ENCODE results near the gene DUSP7. TPM values are rescaled to one million over a fixed set of nuclear protein-coding genes. Genes with fewer than 3 reads are reported as not detected.

DUSP7 gene, protein sequence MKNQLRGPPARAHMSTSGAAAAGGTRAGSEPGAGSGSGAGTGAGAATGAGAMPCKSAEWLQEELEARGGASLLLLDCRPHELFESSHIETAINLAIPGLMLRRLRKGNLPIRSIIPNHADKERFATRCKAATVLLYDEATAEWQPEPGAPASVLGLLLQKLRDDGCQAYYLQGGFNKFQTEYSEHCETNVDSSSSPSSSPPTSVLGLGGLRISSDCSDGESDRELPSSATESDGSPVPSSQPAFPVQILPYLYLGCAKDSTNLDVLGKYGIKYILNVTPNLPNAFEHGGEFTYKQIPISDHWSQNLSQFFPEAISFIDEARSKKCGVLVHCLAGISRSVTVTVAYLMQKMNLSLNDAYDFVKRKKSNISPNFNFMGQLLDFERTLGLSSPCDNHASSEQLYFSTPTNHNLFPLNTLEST
- polyA plus RNA-seq (2013, experiment 1 of 2) = 23.1 TPM
- polyA plus RNA-seq (2013, experiment 2 of 2) = 19.8 TPM

DNA sequence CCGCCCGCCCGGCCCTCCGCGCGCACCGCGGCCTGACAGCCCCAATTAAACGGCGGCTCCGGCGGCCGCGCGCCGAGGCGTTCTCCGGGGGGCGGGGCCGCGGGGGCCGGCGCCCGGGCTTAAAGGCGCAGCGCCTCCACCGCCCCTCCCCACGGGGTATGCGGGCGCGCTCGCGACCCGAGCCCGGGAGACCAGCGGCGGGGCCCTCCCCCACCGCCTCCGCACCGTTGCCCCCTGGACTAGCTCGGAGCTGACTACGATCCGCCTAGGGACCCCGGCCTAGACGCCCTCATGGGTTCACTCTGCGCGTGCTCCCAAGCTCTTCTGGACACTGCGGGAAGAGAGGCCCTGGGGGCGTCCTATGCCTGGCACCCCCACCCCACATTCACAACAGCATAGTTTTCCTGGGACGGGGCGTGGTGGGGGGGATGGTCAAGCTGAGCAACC lies at the start of gene DUSP7:
TSS of gene DUSP7 (minus strand) at position 51 of the 447 bp plus-strand sequence. CDS start 205 bp downstream, outside the sequence.
- Histone ChIP-seq H3K27ac (ENCODE audit: low read depth, low read length, severe bottlenecking) (peak within 1 kb of the TSS; percentile 80), H3K4me1 (ENCODE audit: control insufficient read depth, insufficient read depth, low read length, poor library complexity, severe bottlenecking) (peaks cover 29% of the 10 kb centered on the region), H3K9me3 (ENCODE audit: control insufficient read depth, low read length) (no peaks in the 10 kb centered on the region), H3K4me3 (ENCODE audit: extremely low read depth, insufficient read depth, low read length, poor library complexity, severe bottlenecking) (peak within 1 kb of the TSS; percentile 76), H3K36me3 (ENCODE audit: control insufficient read depth, insufficient read depth, low read length) (peaks cover 27% of the 10 kb centered on the region)
- 0% methylated on average over 23 to 37 of the region's 51 CpGs for WGBS, 2 experiments (ENCODE audit: insufficient coverage in 2 of 2)

- Histone ChIP-seq H3K9me3 (ENCODE audit: control insufficient read depth, low read length) (peaks cover 4% of the 10 kb centered on the region), H3K27ac (ENCODE audit: low read depth, low read length, severe bottlenecking) (no peak overlapping the region), H3K4me3 (ENCODE audit: extremely low read depth, insufficient read depth, low read length, poor library complexity, severe bottlenecking) (no peak overlapping the region), H3K36me3 (ENCODE audit: control insufficient read depth, insufficient read depth, low read length) (peaks cover 41% of the 10 kb centered on the region), H3K4me1 (ENCODE audit: control insufficient read depth, insufficient read depth, low read length, poor library complexity, severe bottlenecking) (peaks cover 11% of the 10 kb centered on the region)
- WGBS, 2 experiments (ENCODE audit: insufficient coverage in 2 of 2) = 94 to 95% methylated on average over 8 to 10 of the region's 10 CpGs
Observed at GRCh38 chr3:52104684-52105640, 48.6 kb upstream of the DUSP7 start.

DNA sequence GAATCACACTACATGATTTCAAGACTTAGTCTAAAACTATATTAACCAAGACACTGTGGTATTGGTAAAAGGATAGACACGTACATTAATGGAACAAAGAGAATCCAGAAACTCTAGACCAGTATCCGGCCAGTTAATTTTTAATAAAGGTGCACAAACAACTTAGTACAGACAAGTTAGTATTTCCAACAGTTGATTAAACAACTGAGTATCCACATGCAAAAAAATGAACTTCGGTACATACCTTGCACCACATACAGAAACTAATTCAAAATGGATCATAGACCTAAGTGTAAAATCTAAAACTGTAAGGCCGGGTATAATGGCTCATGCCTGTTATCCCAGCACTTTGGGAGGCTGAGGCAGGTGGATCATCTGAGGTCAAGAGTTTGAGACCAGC lies 46.6 kb upstream of the DUSP7 start:
- Histone ChIP-seq H3K4me3 (ENCODE audit: extremely low read depth, insufficient read depth, low read length, poor library complexity, severe bottlenecking) (no peak overlapping the region), H3K27ac (ENCODE audit: low read depth, low read length, severe bottlenecking) (no peak overlapping the region), H3K9me3 (ENCODE audit: control insufficient read depth, low read length) (peaks cover 4% of the 10 kb centered on the region), H3K4me1 (ENCODE audit: control insufficient read depth, insufficient read depth, low read length, poor library complexity, severe bottlenecking) (peaks cover 7% of the 10 kb centered on the region), H3K36me3 (ENCODE audit: control insufficient read depth, insufficient read depth, low read length) (peaks cover 42% of the 10 kb centered on the region)
- WGBS, 2 experiments (ENCODE audit: insufficient coverage in 2 of 2) = 92 to 100% methylated on average over 1 to 2 of the region's 4 CpGs

GRCh38 chr3:52099001-52099401 lies 42.6 kb upstream of the DUSP7 start:
- whole genome bisulfite sequencing, 2 experiments (ENCODE audit: insufficient coverage in 2 of 2) = 96% methylated on average over 3 of the region's 3 CpGs; no CpG with 5 or more reads in 1 of the 2 experiments
- Histone ChIP-seq H3K4me3 (ENCODE audit: extremely low read depth, insufficient read depth, low read length, poor library complexity, severe bottlenecking) (no peak overlapping the region), H3K27ac (ENCODE audit: low read depth, low read length, severe bottlenecking) (no peak overlapping the region), H3K36me3 (ENCODE audit: control insufficient read depth, insufficient read depth, low read length) (peaks cover 43% of the 10 kb centered on the region), H3K4me1 (ENCODE audit: control insufficient read depth, insufficient read depth, low read length, poor library complexity, severe bottlenecking) (peaks cover 10% of the 10 kb centered on the region), H3K9me3 (ENCODE audit: control insufficient read depth, low read length) (peaks cover 4% of the 10 kb centered on the region)

GRCh38 chr3:52097851-52098507 lies 41.6 kb upstream of the DUSP7 start:
- Histone ChIP-seq H3K4me1 (ENCODE audit: control insufficient read depth, insufficient read depth, low read length, poor library complexity, severe bottlenecking) (peaks cover 19% of the 10 kb centered on the region), H3K9me3 (ENCODE audit: control insufficient read depth, low read length) (peaks cover 4% of the 10 kb centered on the region), H3K36me3 (ENCODE audit: control insufficient read depth, insufficient read depth, low read length) (peaks cover 40% of the 10 kb centered on the region), H3K27ac (ENCODE audit: low read depth, low read length, severe bottlenecking) (no peak overlapping the region), H3K4me3 (ENCODE audit: extremely low read depth, insufficient read depth, low read length, poor library complexity, severe bottlenecking) (no peak overlapping the region)
- WGBS, 2 experiments (ENCODE audit: insufficient coverage in 2 of 2) = 83 to 100% methylated on average over 1 of the region's 2 CpGs

DNA sequence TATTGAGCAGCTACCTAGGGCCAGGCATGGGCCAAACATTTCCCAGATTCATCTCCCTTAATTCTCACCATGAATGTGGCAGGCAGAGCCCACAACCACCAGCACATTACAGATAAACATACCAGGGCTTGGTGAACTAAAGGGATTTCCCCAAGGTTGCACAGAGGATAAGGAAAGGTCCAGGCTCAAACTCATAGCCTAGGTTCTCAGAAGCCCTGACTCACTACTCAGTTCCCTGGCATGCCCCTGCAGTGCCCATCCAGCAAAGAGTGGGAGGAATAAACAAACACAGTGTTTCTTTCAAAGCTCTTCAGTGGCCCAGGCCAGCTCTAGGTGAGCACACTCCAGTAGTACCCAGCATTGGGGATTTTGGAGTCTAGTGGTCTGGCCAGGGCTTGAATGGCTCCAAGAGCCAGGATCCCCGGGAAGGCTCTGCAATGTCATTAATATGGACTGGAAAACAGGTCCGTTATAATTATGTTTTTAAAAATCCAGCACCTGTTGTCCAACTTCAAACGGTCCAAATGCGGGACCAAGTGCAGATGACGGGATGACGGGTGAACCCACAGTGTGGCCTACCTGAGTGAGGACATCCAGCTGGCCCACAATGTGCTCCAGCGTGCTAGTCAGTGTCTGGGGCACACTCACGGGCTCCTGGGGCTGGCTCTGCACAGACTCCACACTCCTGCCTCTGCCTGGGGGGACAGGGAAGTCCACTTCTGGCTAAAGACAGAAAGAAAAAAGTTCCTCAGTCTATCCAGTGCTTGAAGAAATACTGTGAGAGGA lies 39.8 kb upstream of the DUSP7 start:
- Histone ChIP-seq H3K9me3 (ENCODE audit: control insufficient read depth, low read length) (no peaks in the 10 kb centered on the region), H3K27ac (ENCODE audit: low read depth, low read length, severe bottlenecking) (no peak overlapping the region), H3K4me3 (ENCODE audit: extremely low read depth, insufficient read depth, low read length, poor library complexity, severe bottlenecking) (no peak overlapping the region), H3K4me1 (ENCODE audit: control insufficient read depth, insufficient read depth, low read length, poor library complexity, severe bottlenecking) (peaks cover 29% of the 10 kb centered on the region), H3K36me3 (ENCODE audit: control insufficient read depth, insufficient read depth, low read length) (peaks cover 31% of the 10 kb centered on the region)
- 96 to 98% methylated on average over 7 to 8 of the region's 8 CpGs for WGBS, 2 experiments (ENCODE audit: insufficient coverage in 2 of 2)

GRCh38 chr3:52094571-52095485 lies 38.5 kb upstream of the DUSP7 start:
- H3K27ac ChIP-seq (ENCODE audit: low read depth, low read length, severe bottlenecking) = no peak overlapping the region
- no peak overlapping the region for H3K4me3 ChIP-seq (ENCODE audit: extremely low read depth, insufficient read depth, low read length, poor library complexity, severe bottlenecking)
- peaks cover 28% of the 10 kb centered on the region for H3K36me3 ChIP-seq (ENCODE audit: control insufficient read depth, insufficient read depth, low read length)
- 98 to 99% methylated on average over 8 to 9 of the region's 11 CpGs for WGBS, 2 experiments (ENCODE audit: insufficient coverage in 2 of 2)
- peaks cover 42% of the 10 kb centered on the region for H3K4me1 ChIP-seq (ENCODE audit: control insufficient read depth, insufficient read depth, low read length, poor library complexity, severe bottlenecking)
- no peaks in the 10 kb centered on the region for H3K9me3 ChIP-seq (ENCODE audit: control insufficient read depth, low read length)

- WGBS, 2 experiments (ENCODE audit: insufficient coverage in 2 of 2) = 87 to 96% methylated on average over 5 to 7 of the region's 7 CpGs
- H3K9me3 ChIP-seq (ENCODE audit: control insufficient read depth, low read length) = no peaks in the 10 kb centered on the region
- H3K4me1 ChIP-seq (ENCODE audit: control insufficient read depth, insufficient read depth, low read length, poor library complexity, severe bottlenecking) = peaks cover 48% of the 10 kb centered on the region
- H3K27ac ChIP-seq (ENCODE audit: low read depth, low read length, severe bottlenecking) = peak overlapping the region; percentile 62
- no peak overlapping the region for H3K4me3 ChIP-seq (ENCODE audit: extremely low read depth, insufficient read depth, low read length, poor library complexity, severe bottlenecking)
- peaks cover 28% of the 10 kb centered on the region for H3K36me3 ChIP-seq (ENCODE audit: control insufficient read depth, insufficient read depth, low read length)
Observed at GRCh38 chr3:52093756-52094545, 37.6 kb upstream of the DUSP7 start.
